DMS53 (cell line): ENCODE results near the gene GUCA2B.

Source experiments
- DNase-seq: peaks from one replicate; lab custom pipeline; 2025; lab: John Stamatoyannopoulos, UW

GUCA2B gene

DNA sequence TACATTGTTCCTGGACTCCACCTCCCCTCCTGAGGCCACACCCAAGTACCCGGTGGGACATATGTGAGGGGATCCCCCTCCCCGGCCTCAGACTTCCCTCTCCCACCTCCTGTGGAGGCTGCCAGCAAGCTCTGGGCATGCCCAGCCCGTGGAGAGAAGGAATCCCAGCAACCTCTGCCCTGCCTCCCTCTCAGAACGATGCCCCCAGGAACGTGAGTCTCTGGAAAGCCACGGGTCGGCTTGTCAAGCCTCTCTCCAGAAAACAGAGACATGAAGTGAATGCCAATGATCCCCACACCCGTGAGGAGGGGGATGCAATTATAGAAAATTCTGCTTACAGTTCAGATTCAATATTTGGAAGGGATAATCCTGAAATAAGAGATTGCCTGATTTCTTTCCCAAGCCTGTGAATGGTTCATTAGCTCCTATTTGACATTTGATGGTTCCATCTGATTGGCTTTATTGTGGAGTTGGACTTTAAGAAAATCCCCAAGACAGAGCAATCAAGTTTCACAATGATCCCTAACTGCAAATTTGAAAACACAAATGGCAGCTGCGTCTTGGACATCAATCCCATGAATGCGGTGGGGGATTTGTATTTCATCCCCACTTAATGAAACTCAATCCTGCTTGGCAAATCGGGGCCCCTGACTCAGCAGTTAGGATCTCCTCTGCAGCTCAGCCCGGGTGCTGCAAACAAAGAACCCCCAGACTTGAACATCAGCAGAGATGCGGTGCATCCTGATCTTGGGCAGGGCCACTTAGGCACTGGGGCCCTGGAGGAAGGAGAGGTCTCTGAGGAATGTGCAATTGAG, 9.1 kb upstream of the GUCA2B start:
- DNase-seq, result no peak

DNA sequence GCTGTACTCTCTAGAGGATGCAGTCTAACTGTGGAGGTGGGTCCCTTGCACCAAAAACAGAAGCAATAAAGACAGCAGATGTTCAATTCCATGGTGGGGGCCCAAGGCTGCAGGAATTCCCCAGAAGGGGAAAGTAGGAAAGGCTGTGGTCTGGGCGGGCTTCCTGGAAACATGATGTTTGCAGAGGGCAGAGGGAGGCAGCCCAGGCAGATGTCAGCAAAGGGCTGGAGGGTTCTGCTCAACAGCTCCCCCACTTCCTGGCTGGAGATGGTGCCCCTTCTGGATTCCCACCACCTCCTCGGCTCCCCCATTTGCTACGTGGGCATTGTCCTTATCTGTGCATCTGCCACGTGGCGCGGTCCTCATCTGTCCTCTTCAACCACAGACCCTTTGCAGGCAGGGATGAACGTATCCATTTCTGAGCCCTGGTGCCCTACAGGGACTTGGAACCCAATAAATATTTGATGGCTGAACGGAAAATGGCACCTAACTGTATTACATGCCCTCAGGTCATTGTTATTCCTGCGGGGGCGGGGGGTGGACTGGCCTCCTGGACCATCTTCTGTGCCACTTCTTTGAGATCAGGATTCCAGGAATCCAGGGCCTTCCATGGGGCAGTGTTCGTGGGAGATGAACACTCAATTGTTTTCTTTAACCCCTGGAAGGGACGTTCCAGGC, 8.4 kb upstream of the GUCA2B start:
- no peak for DNase-seq

DNA sequence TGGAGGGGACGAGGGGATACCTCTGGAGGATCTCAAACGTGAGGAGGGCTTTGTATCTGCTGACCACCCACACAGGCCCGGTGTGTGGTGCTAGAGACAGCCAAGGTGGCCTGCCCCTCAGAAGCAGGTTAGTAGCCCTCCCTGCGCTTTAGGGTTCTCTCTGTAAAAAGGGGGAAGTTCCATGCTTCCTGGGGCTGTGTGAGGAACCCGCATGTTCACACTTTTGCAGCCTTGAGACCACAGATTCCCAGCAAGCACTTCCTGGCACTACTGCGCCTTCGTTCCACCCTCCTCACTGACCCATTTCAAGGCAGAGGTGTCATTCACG, 7.9 kb upstream of the GUCA2B start:
- no peak for DNase-seq

DNA sequence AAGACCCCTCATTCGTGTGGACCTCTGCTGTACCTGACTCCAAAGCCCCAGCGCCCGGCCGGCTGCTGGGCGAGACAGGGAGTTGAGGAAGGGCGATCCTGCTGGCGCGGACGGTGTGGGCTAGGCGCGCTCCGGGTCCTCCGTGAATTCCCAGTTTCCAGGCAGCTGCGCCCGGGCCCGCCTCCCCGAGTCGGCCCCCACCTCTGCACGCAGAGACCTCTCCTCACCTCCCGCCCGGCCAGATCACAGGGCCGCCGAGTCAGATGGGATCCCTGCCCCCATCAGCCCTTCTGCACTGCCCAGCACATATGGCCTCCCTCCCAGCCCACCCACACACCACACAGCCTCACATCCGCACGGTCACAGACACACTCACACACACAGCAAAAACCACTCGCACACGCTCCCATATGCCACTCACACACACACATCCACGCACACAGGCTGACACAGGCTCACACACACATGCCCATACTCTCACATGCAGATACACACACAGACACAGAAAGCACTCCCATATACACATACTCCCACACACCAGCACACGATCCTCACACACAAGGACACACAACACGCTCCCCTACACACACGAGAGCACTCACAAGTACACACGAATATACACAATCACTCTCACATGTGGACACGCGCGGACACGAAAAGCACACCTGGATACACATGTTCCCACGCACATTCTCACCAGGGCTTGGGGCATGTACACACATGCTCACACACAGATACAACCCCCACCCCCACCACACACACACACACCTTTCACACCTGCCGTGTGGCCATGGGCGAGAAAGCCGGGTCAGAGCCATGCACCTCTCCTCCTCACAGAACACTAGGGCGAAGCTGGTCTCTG, 7.2 kb upstream of the GUCA2B start:
- DNase-seq, result no peak

DNA sequence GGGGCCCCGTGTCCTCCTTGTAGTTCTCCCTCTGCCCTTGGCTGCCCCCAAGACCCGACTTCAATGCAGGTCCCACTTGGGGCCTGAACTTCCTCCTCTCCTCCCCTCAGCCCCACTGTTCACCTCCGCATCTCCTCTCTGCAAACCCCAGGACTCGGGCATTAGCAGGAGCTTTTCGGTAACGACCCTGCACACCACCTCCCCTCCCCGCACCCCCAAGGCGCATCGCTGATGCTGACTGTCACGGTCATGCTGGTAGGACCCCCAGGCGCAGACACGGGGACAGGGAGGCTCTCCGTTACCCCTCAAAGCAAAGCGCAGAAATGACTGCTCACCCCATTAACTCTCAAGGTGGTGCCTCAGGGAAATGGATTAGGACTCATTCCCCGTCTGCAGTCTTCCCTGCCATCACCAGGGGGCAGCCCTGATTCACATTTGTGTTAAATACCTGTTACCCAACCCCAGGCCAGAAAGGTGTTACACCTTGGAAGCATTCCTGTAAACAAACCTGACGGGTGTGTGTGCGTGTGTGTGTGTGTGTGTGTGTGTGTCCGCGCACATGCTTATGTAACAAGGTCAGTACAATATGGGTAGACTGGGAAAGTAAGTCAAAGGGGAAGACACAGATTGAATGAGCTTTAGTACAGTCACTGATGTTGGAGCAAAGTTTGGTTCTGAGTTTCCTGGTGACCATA, 6.4 kb upstream of the GUCA2B start:
- DNase-seq, result peak; percentile 95

DNA sequence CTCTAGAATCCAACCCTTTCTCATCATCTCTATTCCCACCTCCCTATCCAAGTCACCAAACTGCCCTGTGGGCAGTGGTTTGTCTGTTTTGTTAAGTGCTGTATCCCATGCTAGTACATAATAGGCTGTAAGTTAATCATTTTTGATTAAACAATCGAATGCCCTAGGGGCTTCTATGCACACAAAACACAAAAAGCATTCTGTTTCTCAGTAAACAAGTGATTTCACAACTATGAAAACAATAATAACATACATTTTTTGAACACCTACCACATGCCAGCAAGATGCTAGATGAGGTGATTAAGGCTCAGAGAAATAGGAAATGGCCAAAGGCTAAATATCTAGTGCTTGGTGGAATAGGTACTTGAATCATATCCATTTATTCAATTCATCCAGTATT, 5.0 kb upstream of the GUCA2B start:
- no peak for DNase-seq

DNA sequence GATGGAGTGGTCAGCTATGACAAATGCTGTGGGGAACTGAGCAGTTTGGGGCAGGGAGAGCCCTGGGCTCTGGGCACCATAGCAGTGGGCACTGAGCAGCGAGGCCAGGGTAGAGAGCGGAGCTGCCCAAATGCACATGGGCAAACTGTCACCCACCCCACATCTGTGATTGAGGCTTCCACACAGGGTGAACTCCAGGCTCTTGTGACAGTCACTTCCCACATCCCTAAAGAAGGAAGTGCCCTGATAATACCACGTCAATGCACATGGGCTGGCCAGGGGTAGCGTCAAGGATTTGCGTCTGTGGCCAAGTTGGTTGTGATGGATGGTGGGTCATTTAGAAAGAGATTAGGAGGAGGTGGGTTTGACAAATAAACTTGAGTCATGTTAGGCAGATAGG, 2.6 kb upstream of the GUCA2B start:
- DNase-seq, result no peak

DNA sequence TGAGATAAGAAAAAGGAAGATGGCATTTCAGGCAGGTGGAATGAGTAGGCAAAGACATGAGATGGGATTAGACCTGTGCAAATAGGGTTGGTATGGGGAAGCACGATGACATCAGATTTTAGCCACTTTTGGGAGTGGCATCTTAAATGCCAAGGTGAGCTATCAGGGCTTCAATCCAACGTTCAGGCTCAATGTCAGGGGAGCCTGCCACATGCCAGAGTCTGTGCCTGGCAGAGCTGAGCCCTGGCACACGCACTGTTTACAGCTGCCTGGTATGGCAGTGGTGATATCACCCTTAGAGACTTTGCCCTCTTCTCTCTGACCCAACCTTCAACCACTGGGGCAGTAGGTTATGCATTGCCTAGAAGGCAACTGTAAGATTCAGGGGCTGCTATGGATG, 1.1 kb upstream of the GUCA2B start:
- DNase-seq, result no peak

DNA sequence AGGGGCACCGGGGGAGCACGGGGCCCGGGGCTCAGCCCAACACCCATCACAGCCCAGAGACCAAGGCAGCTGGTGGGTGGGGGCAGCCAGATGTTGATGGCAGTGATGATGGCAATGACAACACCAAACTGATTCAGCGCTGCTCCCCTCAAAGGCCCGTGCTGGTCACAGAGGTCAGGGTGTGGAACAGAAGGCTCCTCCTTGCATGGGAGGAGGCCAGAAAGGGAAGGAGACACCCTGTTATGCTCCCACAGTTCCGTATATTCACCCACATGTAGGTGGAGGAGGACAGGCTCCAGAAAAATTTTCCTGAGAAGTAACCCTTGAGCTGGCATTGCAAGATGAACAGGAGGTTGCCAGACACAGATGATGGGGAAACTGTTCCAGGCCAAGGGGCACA, 414 bp downstream of the GUCA2B start:
- no peak for DNase-seq

DNA sequence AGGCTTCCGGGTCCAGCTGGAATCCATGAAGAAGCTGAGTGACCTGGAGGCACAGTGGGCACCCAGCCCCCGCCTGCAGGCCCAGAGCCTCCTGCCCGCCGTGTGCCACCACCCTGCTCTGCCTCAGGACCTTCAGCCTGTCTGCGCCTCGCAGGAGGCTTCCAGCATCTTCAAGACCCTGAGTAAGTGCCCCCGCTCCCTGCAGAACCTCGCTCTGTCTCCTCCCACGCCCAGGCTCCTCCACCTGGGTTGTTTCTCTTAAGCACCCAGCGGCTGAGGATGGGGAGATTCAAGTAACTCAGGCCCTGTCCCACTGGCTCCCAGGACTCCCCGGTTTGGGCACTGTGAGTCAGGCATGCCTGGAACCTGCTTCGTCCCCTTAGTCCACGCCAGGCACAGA, 1.5 kb downstream of the GUCA2B start:
- no peak for DNase-seq

DNA sequence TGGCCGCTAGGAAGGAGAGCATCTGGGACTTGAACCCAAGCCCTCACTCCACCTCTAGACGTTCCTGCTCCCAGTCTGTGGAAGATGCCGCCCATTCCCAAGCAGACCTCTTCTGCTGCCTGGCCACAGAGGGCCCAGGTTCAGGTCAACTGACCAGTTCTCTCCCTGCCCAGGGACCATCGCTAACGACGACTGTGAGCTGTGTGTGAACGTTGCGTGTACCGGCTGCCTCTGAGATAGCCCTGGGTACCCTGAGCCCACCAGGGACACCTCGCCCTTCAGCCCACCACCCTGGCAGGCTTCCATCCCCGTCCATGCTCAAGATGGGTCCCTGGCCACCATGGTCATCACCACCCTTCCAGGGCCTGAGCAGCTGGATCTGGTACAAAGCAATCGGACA, 2.2 kb downstream of the GUCA2B start:
- DNase-seq, result no peak

DNA sequence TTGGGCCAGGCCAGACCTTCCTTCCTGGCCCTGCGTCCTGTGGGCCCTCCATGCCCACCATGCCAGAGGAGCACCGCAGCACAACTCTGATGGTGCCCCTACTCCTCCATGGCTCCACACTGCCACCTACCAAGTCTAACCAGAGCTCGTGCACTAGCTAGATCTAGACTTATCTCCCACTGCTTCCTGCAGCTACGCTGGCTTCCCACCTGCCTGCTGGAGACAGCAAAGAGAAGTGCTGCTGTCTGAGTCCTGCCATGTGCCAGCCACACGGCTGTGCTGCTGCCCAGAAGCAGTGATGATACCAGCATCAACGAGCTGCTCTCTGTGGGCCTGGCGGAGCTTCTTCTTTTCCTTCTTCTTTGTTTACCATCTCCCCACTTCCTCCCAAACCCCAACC, 4.5 kb downstream of the GUCA2B start:
- DNase-seq, result peak; percentile 62

DNA sequence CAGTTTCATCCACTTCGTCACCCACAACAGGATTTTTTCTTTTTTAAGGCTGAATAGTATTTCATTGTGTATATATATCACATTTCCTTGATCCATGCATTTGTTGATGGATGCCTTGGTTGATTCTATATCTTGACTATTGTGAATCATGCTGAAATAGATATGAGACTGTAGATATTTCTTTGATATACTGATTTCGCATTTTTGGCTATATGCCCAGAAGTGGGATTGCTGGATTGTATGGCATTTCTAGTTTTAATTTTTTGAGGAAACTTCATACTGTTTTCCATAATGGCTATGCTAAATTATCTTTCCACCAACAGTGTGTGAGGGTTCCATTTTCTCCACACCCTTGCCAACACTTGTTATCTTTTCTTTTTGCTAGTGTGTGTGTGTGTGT, 5.0 kb downstream of the GUCA2B start:
- no peak for DNase-seq

DNA sequence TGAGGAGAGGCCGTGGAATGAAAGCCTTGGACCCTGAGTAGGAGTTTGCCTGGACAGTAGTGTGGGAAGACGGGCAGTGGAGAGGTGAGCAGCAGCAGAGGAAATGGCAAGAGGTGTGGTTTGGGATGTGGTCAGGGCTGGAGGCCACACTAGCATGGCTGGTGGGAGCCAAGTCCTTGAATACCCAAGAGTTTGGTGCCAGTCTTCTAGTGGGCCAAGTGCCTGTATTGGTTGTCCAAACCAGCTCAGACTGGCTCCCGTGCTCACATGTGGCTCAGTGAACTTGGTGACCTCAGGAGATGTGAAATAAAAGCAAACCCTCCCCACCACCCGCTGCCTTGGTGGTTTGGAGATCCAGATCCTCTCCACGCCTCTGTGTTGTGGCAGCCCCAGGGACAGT, 9.0 kb downstream of the GUCA2B start:
- DNase-seq, result no peak

DNA sequence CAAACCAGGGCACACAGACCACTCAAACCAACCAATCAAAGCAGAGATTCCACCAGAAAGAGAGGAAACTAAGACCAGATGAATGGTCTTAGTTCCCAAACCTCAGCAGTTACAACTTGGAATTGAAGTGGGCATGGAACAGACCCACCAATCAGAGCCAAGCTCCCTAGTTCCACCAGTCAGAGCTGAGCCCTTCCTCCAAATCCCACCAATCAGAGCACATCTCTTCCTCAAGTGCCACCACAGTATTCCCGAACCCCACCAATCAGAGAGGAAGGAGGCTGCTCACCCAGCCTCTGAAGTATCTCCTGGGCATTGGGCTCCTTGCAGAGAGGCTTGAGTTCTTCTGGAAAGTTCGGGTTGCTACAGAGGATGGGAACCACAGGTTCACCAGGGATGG, 9.9 kb downstream of the GUCA2B start:
- no peak for DNase-seq

DNA sequence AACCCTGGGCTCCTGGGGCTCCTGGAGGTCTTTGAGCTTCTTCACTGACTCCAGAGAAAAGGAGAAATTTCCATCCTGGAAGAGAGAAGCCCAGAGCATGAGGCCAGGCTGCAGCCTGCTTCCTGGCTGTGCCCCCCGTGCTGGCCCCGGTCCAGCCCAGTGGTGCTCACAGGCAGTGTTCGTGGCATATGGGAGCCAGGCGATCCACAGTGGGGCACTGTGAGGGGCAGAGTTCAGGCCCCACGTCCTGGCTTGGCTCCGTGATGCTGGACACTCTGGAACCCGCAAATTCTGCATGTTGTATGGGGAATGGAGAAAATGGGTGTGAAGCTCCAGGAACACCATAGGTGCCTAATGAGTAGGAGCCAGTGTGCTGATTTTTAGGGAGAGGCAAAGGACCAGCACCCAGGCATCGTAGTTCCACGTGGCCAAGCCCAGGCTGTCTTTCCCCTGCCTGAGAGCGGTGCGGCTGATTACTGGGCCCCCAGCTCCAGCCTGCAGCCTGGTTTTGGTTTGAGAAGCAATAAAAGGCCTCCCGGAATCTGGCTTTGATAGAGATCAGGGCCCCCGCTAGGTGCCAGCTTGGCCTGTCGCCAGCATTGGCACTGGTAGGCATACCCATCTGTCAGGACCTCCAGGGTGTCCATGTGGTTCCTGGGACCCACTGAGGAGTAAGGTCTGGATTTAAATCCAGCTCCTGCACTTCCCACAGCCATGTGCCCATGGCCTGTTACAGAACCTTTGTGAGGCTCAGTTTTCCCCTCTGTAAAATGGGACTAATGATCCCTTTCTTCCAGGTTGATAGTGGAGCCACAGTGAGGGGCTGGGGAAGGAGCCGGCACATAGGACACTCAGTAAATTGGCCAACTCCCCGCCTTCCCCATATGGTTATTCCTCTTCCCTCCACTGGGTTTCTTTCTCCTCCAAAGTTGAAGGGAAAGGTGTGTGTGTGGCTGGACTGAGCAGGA, 10.6 kb downstream of the GUCA2B start:
- no peak for DNase-seq

DNA sequence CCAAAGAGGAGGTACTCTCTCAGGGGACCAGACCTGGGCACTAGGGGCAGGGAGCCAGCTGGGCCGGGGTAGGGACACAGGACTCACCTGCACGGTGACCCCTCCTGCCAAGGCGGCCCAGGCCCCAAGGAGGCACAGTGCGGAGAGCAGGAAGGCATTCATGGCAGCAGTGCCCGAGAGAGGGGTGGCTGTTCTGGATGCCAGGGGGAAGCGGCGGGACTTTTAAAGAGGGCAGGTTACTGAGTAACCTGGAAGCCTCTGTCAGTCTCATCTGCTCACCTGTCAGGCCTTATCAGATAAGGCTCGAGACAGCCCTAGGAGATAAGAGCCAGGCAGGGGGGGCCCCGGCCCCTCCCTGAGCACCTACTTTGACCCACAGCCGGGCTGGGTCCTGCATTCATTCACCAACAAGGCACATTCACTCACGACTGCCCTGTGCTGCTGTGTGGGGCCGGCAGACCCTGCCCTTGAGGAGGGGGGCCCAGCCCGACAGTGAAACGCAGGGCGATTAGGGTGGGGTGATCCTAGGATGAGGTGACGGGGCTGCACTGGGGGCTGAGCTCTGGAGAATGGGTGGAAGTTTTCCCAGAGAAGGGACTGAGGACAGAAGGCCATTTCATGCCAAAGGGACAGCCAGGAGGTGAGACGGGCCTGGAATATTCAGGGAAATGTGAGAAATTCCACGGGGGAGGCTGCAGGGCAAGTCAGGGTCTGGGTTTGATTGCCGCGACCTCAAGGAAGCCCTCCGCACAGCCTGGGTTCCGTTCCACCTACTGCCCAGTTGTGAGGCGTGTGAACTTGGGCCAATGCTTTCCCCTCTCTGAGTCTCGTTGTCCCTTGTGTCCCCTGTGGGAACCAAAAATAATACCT, 11.6 kb downstream of the GUCA2B start, which contains the start of gene GUCA2A:
TSS of gene GUCA2A (minus strand) at position 195 of the 870 bp plus-strand sequence. CDS start at position 162, 33 bp downstream.
- DNase-seq, result no peak

DNA sequence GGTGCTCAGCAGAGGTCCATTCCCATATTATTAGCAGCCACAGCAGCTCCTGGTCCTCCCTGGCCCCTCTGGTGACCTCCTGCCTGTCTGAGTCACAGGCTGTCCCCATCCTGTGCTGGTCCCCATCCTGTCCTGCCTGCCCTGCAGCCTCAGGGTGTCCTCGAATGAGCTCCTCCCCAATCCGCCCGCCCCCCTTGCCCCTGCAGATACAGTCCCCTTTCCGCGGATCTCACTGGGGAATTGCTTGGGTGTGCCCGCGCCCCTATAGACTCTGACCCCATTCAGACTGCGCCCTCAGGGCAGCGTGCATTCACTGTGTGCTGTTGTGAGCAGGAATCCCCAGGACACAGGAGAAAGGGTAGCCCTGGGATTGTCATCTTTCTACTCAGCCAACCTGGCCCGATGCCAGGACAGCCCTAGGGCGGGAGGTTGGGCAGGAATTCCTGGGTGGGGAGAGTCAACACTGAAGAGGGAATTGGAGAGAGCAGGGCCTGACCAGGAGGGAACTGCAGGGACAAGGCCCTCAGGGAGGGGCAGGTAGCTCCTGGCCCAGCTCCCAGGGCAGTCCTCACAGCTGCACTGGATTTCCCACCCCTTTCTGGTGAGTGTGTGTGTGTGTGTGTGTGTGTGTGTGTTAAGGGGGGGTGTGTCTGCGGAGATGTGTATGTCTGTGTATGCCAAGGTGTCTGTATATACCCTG, 12.5 kb downstream of the GUCA2B start:
- peak; percentile 88 for DNase-seq

DNA sequence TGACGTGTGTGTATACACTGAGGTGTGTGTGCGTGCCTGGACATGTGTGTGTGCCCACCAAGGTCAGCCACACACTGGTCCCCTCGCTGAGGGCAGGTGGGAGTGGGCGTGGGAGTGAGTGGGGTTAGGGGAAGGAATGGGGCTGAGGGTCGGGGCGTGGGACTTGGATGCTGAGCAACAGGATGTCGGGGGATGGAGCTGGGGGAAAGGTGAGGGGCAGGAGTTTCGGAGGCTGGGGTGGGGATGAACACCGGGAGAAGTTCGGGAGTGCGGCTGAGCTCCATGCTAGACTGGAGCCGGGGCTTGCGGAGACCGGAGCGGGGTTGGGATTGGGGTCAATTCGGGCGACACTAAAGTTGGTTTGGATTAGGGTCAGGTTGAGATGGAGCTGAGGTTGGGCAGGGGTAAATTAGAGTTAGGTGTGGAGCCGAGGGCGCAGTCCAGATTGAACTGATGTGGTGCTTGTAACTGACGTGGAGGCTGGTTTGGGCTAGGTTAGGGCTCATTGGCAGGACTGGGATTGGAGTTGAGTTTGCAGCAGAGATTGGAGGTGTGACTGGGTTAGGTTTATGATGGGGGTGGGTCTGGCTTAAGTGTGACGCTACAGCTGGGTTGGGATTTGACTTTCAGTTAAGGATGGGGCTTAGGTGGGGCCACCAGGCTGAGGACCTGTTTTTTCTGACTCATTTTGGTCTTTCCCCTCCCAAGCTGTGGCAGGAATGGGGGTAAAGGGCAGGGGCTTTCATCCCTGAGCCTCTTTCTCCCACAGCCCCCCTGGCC, 14.6 kb downstream of the GUCA2B start:
- DNase-seq, result no peak
